ENCODE results near the gene BTF3.

DNA sequence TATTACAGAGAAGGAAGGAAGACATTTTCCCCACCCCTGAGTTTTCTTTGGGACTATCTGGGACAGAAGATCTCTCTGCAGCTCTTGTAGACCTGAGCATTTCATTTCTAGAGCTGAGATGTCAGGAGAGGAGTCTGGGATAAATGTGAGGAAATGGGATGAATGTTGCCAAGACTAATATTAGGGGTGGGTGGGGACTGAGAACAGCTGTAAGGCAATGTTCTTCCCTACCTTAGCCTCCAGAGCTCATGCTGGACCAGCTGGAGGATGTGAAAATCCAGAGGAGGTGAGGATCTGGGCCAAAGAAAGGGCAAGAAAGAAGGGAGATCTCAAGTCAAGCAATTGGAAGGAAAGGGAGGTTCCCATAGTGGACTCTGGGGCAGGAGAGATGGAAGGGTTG is 26.6 kb upstream of the BTF3 start:
- TF ChIP-seq POLR2A (IDR thresholded peaks at IDR 0.05), result no peak
- TF ChIP-seq, protein P1, sequence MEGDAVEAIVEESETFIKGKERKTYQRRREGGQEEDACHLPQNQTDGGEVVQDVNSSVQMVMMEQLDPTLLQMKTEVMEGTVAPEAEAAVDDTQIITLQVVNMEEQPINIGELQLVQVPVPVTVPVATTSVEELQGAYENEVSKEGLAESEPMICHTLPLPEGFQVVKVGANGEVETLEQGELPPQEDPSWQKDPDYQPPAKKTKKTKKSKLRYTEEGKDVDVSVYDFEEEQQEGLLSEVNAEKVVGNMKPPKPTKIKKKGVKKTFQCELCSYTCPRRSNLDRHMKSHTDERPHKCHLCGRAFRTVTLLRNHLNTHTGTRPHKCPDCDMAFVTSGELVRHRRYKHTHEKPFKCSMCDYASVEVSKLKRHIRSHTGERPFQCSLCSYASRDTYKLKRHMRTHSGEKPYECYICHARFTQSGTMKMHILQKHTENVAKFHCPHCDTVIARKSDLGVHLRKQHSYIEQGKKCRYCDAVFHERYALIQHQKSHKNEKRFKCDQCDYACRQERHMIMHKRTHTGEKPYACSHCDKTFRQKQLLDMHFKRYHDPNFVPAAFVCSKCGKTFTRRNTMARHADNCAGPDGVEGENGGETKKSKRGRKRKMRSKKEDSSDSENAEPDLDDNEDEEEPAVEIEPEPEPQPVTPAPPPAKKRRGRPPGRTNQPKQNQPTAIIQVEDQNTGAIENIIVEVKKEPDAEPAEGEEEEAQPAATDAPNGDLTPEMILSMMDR (IDR thresholded peaks at IDR 0.05), result no peak

Data from testis (tissue), 2 donors.